GM18867 (cell line): Measurements from ENCODE around the gene CD200.
A peak's percentile ranks its signal among the peaks of the same experiment; 100 is the strongest.

Source experiments
- ATAC-seq: cut with Tn5 transposase; IDR thresholded peaks from one replicate; pipeline ENCODE4 v1.9.1; 2021; ENCODE audit warnings: mild to moderate bottlenecking, moderate library complexity; ENCODE audit not compliant: unreplicated experiment

Gene CD200

GRCh38 chr3:112331851-112332250, 1.1 kb upstream of the CD200 start:
- ATAC-seq = no peak

GRCh38 chr3:112333381-112334317, 693 bp downstream of the CD200 start:
- ATAC-seq = peak; percentile 35

GRCh38 chr3:112334691-112335433, 1.9 kb downstream of the CD200 start:
- ATAC-seq = no peak

- ATAC-seq = no peak
Measured at GRCh38 chr3:112335434-112335781, 2.5 kb downstream of the CD200 start.

- no peak for ATAC-seq
Measured at GRCh38 chr3:112338021-112338726, 5.2 kb downstream of the CD200 start.

GRCh38 chr3:112338727-112339056, 5.7 kb downstream of the CD200 start:
- no peak for ATAC-seq

- no peak for ATAC-seq
Measured at GRCh38 chr3:112339134-112339533, 6.2 kb downstream of the CD200 start.

- no peak for ATAC-seq
Measured at GRCh38 chr3:112339609-112340008, 6.7 kb downstream of the CD200 start.

- no peak for ATAC-seq
Measured at GRCh38 chr3:112341386-112341785, 8.4 kb downstream of the CD200 start.

GRCh38 chr3:112345681-112346080, 12.7 kb downstream of the CD200 start:
- no peak for ATAC-seq

GRCh38 chr3:112346491-112347122, 13.7 kb downstream of the CD200 start:
- ATAC-seq = no peak

- no peak for ATAC-seq
Measured at GRCh38 chr3:112348943-112349342, 16.0 kb downstream of the CD200 start.

- no peak for ATAC-seq
Measured at GRCh38 chr3:112349557-112349956, 16.6 kb downstream of the CD200 start.

GRCh38 chr3:112350018-112350810, 17.3 kb downstream of the CD200 start:
- no peak for ATAC-seq

GRCh38 chr3:112351036-112351435, 18.1 kb downstream of the CD200 start:
- no peak for ATAC-seq

- ATAC-seq = no peak
Measured at GRCh38 chr3:112351823-112352222, 18.9 kb downstream of the CD200 start.

GRCh38 chr3:112352720-112353119, 19.8 kb downstream of the CD200 start:
- no peak for ATAC-seq

- ATAC-seq = no peak
Measured at GRCh38 chr3:112353365-112353764, 20.4 kb downstream of the CD200 start.

- no peak for ATAC-seq
Measured at GRCh38 chr3:112354642-112355306, 21.8 kb downstream of the CD200 start.

- ATAC-seq = no peak
Measured at GRCh38 chr3:112355307-112355687, 22.3 kb downstream of the CD200 start.
